Measurements from ENCODE around the gene ZSCAN2. TPM values are rescaled to one million over a fixed set of nuclear protein-coding genes. Genes with fewer than 3 reads are reported as not detected.

The ZSCAN2 gene
- total RNA-seq, 4 donors from 2014 or later: 6.1 to 10.3 (median 8.6) TPM

GRCh38 chr15:84653910-84654688 is 53.3 kb downstream of the ZSCAN2 start, which contains the start of gene WDR73:
Gene WDR73 (minus strand): TSS chr15:84654283. CDS start chr15:84654274, 9 bp downstream.
- H3K4me3 ChIP-seq: peak within 1 kb of the TSS; percentile 86 to 98 (median 91)
- peak; percentile 50 to 64 for TF ChIP-seq POLR2A (IDR thresholded peaks at IDR 0.05)
- TF ChIP-seq CTCF (IDR thresholded peaks at IDR 0.05 in 4 of 5, conservative IDR thresholded peaks at IDR 0.05 in 1 of 5): no peak
- DNase-seq (peak; percentile 92), ATAC-seq (peak; percentile 90)
- peaks cover 0 to 30% of the 10 kb centered on the region in 2 donors for H3K36me3 ChIP-seq
- in situ Hi-C loops (cut with MboI; ENCODE audit: low sequenced_read_pairs in 4 of 4) (loop anchor here in 2 of 4 donors (10.0 kb wide), 1 partner anchor 59 kb away; no protein-coding TSS in a partner anchor), intact Hi-C loops (cut with DNase I; ENCODE audit: low total_unique reads) (loop anchor here (1.0 to 5.0 kb wide), 6 partner anchors 23 to 162 kb away; partner anchors contain the start of genes SEC11A and ZNF592)
- peaks cover 14 to 24% of the 10 kb centered on the region in 2 donors for H3K4me1 ChIP-seq
- peak within 1 kb of the TSS; percentile 86 to 98 (median 90) for H3K27ac ChIP-seq
- no peaks in the 10 kb centered on the region for H3K9me3 ChIP-seq
- no peaks in the 10 kb centered on the region for H3K27me3 ChIP-seq

DNA sequence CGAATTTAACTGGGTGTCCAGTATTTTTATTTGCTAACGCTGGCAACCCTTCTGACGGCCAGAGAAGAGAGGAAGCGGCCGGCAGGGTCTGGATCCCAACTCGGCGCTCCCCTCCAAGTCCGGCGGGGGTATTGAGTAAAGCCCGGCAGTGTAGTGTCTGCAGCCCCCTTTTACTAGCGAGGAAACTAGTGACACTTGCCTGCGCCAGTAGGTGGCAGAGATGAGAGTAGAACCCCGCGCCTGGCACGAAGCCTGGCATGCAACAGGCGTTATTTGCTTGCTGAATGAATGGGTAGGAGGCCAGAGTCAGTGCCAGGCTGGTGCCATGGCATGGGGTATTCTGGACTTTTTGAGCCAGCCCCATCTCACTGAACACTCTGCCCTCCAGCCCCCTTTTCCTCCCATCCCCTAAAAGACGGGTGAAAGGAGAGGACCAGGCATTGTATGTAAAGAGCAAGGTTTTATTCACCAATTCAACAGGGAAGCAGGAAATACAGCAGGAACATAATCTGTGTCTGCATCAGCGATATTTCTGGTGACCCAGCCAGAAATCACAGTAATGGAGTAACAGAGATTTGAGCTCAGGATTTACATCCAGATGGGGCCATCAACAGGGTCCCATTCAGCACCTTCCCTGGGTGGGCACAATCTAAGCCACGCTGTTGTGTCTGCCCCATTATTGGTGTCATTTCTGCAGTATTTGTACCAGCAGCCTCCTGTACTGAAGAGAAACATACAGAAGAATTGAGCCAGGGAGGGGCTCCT is 54.1 kb downstream of the ZSCAN2 start:
- H3K4me1 ChIP-seq: peaks cover 14 to 23% of the 10 kb centered on the region in 2 donors
- intact Hi-C loops (cut with DNase I; ENCODE audit: low total_unique reads) (loop anchor here (1.0 to 5.0 kb wide), 7 partner anchors 24 to 272 kb away; partner anchors contain the start of genes SEC11A and ZNF592), in situ Hi-C loops (cut with MboI; ENCODE audit: low sequenced_read_pairs in 4 of 4) (loop anchor here in 2 of 4 donors (10.0 kb wide), 1 partner anchor 60 kb away; no protein-coding TSS in a partner anchor)
- peak overlapping the region; percentile 86 to 98 (median 91) for H3K4me3 ChIP-seq
- no peaks in the 10 kb centered on the region for H3K9me3 ChIP-seq
- H3K36me3 ChIP-seq: peaks cover 0 to 22% of the 10 kb centered on the region in 2 donors
- DNase-seq (peak; percentile 67 to 85), ATAC-seq (peak; percentile 53 to 63)
- peak overlapping the region; percentile 86 to 98 (median 90) for H3K27ac ChIP-seq
- TF ChIP-seq CTCF (IDR thresholded peaks at IDR 0.05 in 4 of 5, conservative IDR thresholded peaks at IDR 0.05 in 1 of 5) (peak; percentile 53 to 71 (median 66)), POLR2A (IDR thresholded peaks at IDR 0.05) (no peak)
- H3K27me3 ChIP-seq: no peaks in the 10 kb centered on the region

DNA sequence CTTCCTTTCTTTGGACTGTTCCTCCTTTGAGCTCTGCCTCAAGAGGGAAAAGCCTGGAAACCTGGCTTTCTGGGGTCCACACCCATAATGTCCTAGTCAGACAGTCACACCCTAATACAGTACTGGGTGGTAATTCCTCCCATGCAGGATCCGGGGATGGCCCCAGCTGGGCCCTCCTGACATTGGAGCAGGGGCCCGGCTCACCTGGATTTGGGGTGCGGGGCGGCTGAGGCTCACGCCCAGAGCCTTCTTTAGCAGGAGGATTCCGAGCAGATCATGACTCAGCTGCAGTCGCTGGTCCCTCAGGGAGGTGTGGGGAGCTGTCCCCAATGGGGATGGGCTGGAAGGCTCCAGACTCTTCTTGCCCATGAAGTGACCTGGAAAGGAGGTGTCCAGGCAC is 56.2 kb downstream of the ZSCAN2 start:
- no peak for ATAC-seq
- H3K4me1 ChIP-seq: peaks cover 14 to 23% of the 10 kb centered on the region in 2 donors

More for the DNA sequence above, 56.2 kb downstream of the ZSCAN2 start:
- TF ChIP-seq POLR2A (IDR thresholded peaks at IDR 0.05): no peak
- no peak for TF ChIP-seq CTCF (IDR thresholded peaks at IDR 0.05 in 4 of 5, conservative IDR thresholded peaks at IDR 0.05 in 1 of 5)
- Histone ChIP-seq H3K9me3 (no peaks in the 10 kb centered on the region), H3K4me3 (no peak overlapping the region), H3K27ac (no peak overlapping the region), H3K27me3 (no peaks in the 10 kb centered on the region), H3K36me3 (peaks cover 0 to 9% of the 10 kb centered on the region in 2 donors)
- intact Hi-C loops (cut with DNase I; ENCODE audit: low total_unique reads): loop anchor here (5.0 kb wide), 1 partner anchor 270 kb away; no protein-coding TSS in a partner anchor
- DNase-seq: no peak
- in situ Hi-C loops (cut with MboI; ENCODE audit: low sequenced_read_pairs in 4 of 4): loop anchor here in 2 of 4 donors (10.0 kb wide), 1 partner anchor 62 kb away; no protein-coding TSS in a partner anchor
